Stimulated activated CD8-positive, alpha-beta memory T cell treated with anti-CD3 and anti-CD28 coated beads, Interleukin-12 subunit alpha, Interleukin-12 subunit beta, amount 100 ng/mL, for 24 hours (primary cell): ENCODE measurements around the gene ENOX1.

Experiments
- DNase-seq: peaks from one replicate; pipeline ENCODE4 v3.0.0-alpha.2; 2020; ENCODE audit errors: extremely low read depth

The ENOX1 gene

GRCh38 chr13:43744261-43745031, 42.3 kb downstream of the ENOX1 start:
- DNase-seq = no peak

GRCh38 chr13:43742911-43743310, 43.9 kb downstream of the ENOX1 start:
- no peak for DNase-seq

GRCh38 chr13:43737392-43737923, 49.3 kb downstream of the ENOX1 start:
- no peak for DNase-seq

GRCh38 chr13:43732726-43733125, 54.0 kb downstream of the ENOX1 start:
- DNase-seq = no peak

- DNase-seq = no peak
These were observed 55.5 kb downstream of the ENOX1 start for GRCh38 chr13:43731296-43731695.

- DNase-seq = no peak
These were observed 56.1 kb downstream of the ENOX1 start for GRCh38 chr13:43730642-43731041.

GRCh38 chr13:43728421-43728820, 58.4 kb downstream of the ENOX1 start:
- no peak for DNase-seq

- DNase-seq = no peak
These were observed 58.9 kb downstream of the ENOX1 start for GRCh38 chr13:43727856-43728255.

GRCh38 chr13:43725460-43725859, 61.3 kb downstream of the ENOX1 start:
- no peak for DNase-seq

GRCh38 chr13:43720780-43721397, 65.9 kb downstream of the ENOX1 start:
- no peak for DNase-seq

- DNase-seq = no peak
These were observed 88.0 kb downstream of the ENOX1 start for GRCh38 chr13:43698758-43699157.

GRCh38 chr13:43698009-43698408, 88.8 kb downstream of the ENOX1 start:
- DNase-seq = no peak

- no peak for DNase-seq
These were observed 89.4 kb downstream of the ENOX1 start for GRCh38 chr13:43697323-43697722.

- no peak for DNase-seq
These were observed 92.6 kb downstream of the ENOX1 start for GRCh38 chr13:43694146-43694664.

GRCh38 chr13:43693639-43694038, 93.1 kb downstream of the ENOX1 start:
- no peak for DNase-seq

- DNase-seq = no peak
These were observed 98.4 kb downstream of the ENOX1 start for GRCh38 chr13:43688227-43688907.

GRCh38 chr13:43687038-43687437, 99.7 kb downstream of the ENOX1 start:
- no peak for DNase-seq

- no peak for DNase-seq
These were observed 100.2 kb downstream of the ENOX1 start for GRCh38 chr13:43686557-43686956.

- no peak for DNase-seq
These were observed 101.6 kb downstream of the ENOX1 start for GRCh38 chr13:43684963-43685725.

- no peak for DNase-seq
These were observed 104.1 kb downstream of the ENOX1 start for GRCh38 chr13:43682701-43683100.

GRCh38 chr13:43676320-43676719, 110.5 kb downstream of the ENOX1 start:
- no peak for DNase-seq

- no peak for DNase-seq
These were observed 111.2 kb downstream of the ENOX1 start for GRCh38 chr13:43675577-43675976.
